Measurements from ENCODE around the gene RIN1. TPM values are rescaled to one million over a fixed set of nuclear protein-coding genes. Genes with fewer than 3 reads are reported as not detected.
"Not testable (repeated sequence)": the region's sequence is repeated elsewhere in the genome, so short reads cannot be mapped to it uniquely, and the experiment has no call there.

Gene RIN1, protein sequence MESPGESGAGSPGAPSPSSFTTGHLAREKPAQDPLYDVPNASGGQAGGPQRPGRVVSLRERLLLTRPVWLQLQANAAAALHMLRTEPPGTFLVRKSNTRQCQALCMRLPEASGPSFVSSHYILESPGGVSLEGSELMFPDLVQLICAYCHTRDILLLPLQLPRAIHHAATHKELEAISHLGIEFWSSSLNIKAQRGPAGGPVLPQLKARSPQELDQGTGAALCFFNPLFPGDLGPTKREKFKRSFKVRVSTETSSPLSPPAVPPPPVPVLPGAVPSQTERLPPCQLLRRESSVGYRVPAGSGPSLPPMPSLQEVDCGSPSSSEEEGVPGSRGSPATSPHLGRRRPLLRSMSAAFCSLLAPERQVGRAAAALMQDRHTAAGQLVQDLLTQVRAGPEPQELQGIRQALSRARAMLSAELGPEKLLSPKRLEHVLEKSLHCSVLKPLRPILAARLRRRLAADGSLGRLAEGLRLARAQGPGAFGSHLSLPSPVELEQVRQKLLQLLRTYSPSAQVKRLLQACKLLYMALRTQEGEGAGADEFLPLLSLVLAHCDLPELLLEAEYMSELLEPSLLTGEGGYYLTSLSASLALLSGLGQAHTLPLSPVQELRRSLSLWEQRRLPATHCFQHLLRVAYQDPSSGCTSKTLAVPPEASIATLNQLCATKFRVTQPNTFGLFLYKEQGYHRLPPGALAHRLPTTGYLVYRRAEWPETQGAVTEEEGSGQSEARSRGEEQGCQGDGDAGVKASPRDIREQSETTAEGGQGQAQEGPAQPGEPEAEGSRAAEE
- 7.1 TPM for total RNA-seq

GRCh38 chr11:66336234-66337102, at the start of gene RIN1:
RIN1 (minus strand) TSS chr11:66336434; CDS start chr11:66336402, 32 bp downstream.
- DNase-seq = peak; percentile 81

GRCh38 chr11:66384316-66384715, 48.1 kb upstream of the RIN1 start:
- DNase-seq = not testable (repeated sequence)

DNA sequence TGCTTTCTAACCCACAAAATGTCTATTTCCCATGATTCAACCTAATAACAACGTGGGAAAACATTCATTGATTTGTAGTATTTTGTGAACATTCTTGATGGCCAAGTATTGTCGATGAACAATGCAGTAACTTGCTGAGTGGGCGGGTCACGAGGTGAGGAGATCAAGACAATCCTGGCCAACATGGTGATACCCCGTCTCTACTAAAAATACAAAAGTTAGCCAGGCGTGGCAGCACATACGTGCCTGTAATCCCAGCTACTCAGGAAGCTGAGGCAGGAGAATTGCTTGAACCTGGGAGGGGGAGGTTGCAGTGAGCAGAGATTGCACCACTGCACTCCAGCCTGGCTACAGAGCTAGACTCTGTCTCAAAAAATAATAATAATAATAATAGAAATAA, 44.0 kb upstream of the RIN1 start:
- not testable (repeated sequence) for DNase-seq

GRCh38 chr11:66373690-66374287, 37.6 kb upstream of the RIN1 start:
- DNase-seq = not testable (repeated sequence)

DNA sequence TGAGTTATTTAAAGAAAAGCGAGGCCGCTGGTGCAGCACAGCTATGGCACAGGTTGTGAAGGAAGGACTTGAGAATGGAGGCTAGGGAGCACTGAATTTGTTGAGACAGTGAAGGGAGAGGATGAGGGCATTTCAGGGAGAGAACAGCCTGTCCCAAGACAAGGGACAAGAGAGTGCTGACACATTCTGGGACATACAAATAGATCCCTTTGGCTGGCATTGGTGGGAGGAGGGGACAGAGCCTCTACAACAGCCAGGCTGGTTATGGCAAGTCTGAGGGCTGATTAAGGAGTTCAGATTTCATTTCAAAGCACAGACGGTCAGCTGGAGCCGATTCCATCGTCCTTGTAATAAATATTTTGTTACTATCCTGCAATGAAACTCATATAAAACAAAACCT, 37.0 kb upstream of the RIN1 start:
- peak; percentile 57 for DNase-seq

- DNase-seq = peak; percentile 79
Observed at GRCh38 chr11:66371627-66372415, 35.6 kb upstream of the RIN1 start, which contains the start of gene SLC29A2. SLC29A2 (minus strand) TSS chr11:66371760; CDS start chr11:66371591, 169 bp downstream.

- DNase-seq = peak; percentile 81
Observed at GRCh38 chr11:66369073-66369894, 33.0 kb upstream of the RIN1 start.

GRCh38 chr11:66368484-66368883, 32.2 kb upstream of the RIN1 start:
- DNase-seq = no peak

DNA sequence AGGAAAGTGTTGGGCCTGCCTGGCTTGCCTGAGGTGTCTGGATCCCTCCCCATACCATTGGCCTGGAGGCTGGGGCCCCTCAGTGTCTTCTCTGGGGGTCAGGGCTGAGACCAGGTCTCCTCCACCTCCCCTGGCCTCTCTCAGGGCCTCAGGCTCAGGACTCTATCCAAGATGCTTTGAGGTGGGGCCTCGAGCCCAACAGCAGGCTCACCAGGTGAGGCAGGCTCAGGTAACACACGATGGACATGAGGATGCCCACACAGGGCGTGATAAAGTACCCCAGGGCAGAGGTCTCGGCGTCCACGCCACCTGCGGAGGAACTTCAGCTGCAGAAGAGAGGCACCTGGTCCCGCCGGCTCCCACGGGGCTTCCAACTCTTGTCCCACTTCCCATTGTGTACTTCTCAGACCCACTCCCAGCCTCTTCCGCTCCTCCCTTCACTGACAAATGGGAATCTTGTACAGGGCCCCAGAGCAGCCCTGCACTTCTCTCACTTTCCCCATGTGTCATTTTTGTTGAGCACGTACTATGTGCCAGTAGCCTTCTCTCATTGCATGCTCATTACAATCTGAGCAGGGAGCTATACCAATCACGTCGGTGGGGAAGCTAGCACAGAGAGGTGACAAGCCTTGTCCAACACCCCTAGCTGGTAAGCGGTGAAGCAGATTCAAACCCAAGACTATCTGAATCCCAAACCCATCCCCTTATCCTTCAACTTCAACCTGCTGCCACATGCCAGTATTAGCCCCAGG, 31.5 kb upstream of the RIN1 start:
- DNase-seq = no peak

DNA sequence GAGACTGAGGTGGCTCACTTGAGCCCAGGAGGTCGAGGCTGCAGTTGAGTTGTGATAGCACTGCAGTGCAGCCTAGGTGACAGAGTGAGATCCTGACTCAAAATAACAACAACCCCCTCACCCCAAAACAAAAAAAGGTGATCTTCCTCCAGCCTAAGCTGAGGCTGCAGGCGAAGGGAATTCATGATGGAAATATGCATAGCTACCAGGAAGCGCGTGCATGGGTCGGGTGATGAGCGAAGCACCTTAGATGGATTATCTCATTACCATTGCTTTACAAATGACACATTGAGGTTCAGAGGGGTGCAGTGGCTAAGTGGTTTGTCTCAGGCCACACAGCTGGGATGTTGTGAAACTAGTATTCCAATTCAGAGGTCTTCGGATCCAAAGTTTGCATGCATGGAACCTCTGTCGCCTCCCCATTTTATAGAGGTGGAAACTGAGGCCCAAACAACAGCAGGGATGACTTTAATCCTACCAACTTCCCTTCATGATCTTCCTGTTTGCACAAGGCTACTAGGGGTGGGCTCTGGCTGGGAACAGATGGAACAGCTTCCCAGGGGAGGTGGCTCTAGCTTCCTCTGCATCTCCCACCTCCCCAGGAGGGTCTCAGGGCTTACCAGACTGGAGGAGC, 30.7 kb upstream of the RIN1 start:
- DNase-seq = no peak

DNA sequence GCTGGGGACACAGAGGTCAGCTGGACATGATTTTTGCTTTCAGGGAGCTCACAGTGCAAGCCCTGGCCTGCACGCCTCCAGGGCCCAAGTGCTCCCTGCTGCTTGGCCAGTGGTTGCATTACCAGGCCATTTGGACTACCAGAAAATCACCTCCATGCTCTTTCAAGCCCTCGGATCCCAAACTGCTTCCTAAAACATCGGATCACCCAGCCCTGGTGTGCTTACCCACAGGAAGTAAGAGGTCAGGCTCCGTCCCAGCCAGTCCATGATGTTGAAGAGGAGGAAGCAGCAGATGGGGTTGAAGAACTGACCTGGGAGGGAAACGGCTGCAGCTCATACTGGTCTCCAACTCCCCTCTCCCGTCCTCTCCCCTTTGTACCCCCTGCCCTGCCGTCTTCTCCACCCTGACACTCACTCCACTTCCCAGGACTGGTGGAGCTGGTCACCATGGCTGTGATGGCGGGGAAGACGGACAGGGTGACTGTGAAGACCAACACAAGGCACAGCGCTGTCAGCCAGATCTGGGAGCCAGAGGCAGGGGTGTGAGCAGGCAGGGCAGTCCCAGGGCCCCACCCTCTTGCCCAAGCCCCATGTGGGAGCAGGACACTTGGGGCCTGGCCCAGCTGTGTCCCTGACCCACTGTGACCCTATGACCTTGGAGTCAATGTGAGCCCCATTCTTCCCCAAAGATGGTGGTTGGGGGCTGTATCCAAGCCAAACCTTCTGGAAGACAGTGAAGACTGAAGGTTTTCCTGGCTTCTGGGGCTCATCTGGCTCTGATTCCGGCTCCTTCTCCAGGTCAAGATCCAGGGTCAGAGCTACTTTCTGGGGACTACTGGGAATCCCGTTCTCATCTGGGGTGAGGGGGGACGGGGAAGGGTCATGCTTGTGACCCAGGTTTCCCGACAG, 29.7 kb upstream of the RIN1 start:
- DNase-seq = no peak

DNA sequence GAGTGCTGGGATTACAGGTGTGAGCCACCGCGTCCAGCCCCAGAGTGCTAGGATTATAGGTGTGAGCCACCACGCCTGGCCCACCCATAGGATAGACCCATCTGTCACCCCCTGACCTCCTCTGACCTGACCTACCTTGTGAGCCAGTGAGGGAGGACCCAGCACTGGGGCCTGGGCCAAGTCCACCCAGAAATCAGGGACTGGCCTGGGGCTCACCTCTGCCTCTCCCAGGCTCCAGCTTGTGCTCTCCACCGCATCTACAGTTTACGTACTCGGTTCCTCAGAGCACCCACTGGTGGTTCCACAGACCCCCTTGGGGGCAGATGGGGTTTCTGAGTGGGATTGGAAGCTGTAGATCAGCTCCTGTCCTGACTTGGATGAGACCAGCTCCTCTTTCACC, 28.9 kb upstream of the RIN1 start:
- DNase-seq = no peak

DNA sequence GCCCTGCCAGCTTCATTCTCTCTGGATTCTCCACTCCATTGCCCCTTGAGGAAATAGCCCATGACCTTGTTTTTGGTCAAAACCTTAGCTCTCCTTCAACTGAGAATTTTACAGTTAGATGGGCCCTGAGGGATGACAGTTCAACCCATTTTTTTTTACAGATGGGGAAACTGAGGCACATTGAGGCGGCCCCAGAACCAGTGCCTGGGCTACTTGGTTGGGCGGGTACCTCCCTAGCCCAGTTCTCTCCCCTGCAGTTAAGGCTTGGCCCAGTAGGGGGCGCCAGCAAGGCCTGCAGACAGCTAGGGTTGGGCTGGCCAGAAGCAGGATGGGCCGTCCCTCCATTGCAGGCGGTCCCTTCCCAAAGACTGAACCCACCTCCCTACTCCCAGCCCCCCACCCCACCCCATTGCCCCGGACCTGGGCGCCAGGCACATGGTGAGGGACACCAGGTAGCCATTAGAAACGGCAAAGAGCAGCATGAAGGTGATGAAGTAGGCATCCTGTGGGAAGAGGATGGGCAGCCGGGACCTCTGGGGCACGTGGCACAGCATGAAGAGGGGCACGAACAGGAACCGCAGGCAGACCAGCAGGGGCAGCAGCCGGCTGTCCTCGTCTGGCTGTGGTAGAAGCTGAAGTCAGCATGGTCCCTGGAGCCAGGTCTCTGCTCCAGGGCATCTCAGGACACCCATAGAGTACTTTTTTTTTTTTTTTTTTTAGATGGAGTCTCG, 27.7 kb upstream of the RIN1 start:
- DNase-seq = no peak

DNA sequence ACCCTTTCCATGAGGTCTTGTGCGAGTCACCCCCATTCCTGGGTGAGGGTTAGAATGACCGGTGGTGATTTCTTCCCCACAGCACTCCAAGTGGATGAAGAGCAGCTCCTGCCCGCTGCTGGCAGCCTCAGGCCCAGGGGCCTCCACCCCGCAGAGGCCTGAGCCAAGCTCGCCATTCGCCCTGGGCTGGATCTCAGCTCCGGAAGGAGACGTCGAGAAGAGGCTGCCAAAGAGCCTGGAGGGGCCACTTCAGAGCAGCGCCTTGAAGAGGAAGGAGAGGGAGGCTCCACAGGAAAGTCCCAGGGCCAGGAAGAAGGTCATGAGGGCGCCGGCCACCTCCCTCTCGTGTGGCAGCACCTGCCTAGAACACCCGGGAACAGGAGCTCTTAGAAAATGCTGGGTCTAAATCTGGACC, 27.0 kb upstream of the RIN1 start:
- DNase-seq = no peak

DNA sequence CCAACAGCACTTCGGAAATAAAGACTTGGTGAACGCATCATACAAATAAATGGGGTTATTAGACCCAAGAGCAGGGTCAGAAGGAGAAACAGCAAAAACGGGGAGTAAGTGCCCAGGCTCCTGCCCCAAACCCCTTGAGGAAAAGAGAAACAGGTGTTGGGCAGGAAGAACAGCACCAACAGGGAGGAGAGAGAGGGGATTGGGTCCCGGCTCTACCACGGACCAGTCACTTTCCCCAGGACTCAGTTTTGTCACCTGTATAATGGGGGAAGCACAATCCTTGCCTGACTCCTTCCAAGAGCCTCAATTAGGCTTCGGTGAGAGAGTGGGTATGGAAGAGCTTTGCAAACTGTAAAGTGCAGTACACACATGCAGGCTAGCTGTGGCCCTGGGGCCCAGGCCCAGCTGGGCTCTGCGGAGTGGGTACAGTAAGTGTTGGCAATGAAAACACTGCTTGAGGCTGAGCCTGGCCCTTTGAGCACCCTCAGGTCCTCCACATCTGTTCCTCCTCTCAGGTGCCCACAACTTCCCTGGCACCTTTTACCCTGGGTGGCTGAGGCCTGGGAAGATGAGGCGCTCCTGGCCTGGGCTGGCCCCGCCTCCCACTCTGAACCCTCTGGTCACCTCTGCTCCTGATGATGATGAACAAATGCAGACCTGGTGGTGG, 26.4 kb upstream of the RIN1 start:
- no peak for DNase-seq

DNA sequence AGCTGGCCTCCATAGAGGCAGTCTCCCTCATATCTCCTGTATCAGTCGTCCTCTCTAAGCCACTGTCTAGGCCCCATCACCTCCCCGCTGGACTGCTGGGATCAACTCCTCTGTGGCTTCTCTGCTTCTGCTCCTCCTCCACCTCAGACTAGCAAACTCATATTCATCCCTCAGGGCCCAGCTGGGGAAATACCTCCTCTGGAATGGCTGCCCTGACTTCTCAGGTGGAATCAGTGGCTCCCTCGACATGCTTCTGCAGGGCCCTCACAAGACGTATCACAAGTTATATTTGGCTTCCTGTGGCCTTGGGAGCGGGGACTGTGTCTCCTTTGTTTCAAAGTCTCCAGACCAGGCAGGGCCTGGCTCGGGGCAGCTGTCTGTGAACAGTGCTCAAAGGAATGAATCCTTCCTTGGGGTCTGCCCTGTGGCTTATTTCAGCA, 25.3 kb upstream of the RIN1 start:
- DNase-seq = no peak
